ENCODE data around the gene KIAA1217.
"Not testable (repeated sequence)": the region's sequence is repeated elsewhere in the genome, so short reads cannot be mapped to it uniquely, and the experiment has no call there.

KIAA1217 gene

GRCh38 chr10:24442234-24442633, 233.3 kb downstream of the KIAA1217 start:
- no peak for DNase-seq (ENCODE audit: low read depth)

- DNase-seq (ENCODE audit: low read depth) = not testable (repeated sequence)
Measured at GRCh38 chr10:24442641-24443174, 233.8 kb downstream of the KIAA1217 start.

GRCh38 chr10:24444337-24444736, 235.4 kb downstream of the KIAA1217 start:
- DNase-seq (ENCODE audit: low read depth) = no peak

GRCh38 chr10:24445958-24446357, 237.0 kb downstream of the KIAA1217 start:
- DNase-seq (ENCODE audit: low read depth) = not testable (repeated sequence)

- no peak for DNase-seq (ENCODE audit: low read depth)
Measured at GRCh38 chr10:24446739-24447138, 237.8 kb downstream of the KIAA1217 start.

GRCh38 chr10:24448351-24448999, 239.5 kb downstream of the KIAA1217 start:
- no peak for DNase-seq (ENCODE audit: low read depth)

GRCh38 chr10:24449321-24449740, 240.4 kb downstream of the KIAA1217 start:
- DNase-seq (ENCODE audit: low read depth) = no peak

GRCh38 chr10:24449769-24450310, 240.9 kb downstream of the KIAA1217 start:
- DNase-seq (ENCODE audit: low read depth) = no peak

GRCh38 chr10:24451325-24451820, 242.4 kb downstream of the KIAA1217 start:
- no peak for DNase-seq (ENCODE audit: low read depth)

- DNase-seq (ENCODE audit: low read depth) = no peak
Measured at GRCh38 chr10:24452030-24452429, 243.1 kb downstream of the KIAA1217 start.

- DNase-seq (ENCODE audit: low read depth) = no peak
Measured at GRCh38 chr10:24453404-24453830, 244.5 kb downstream of the KIAA1217 start.

- DNase-seq (ENCODE audit: low read depth) = no peak
Measured at GRCh38 chr10:24453973-24454372, 245.0 kb downstream of the KIAA1217 start.

GRCh38 chr10:24455447-24455846, 246.5 kb downstream of the KIAA1217 start:
- no peak for DNase-seq (ENCODE audit: low read depth)

- DNase-seq (ENCODE audit: low read depth) = no peak
Measured at GRCh38 chr10:24456322-24456721, 247.4 kb downstream of the KIAA1217 start.

GRCh38 chr10:24457661-24458318, 248.9 kb downstream of the KIAA1217 start:
- no peak for DNase-seq (ENCODE audit: low read depth)

- DNase-seq (ENCODE audit: low read depth) = no peak
Measured at GRCh38 chr10:24459836-24460235, 250.9 kb downstream of the KIAA1217 start.

GRCh38 chr10:24462291-24462813, 253.4 kb downstream of the KIAA1217 start:
- no peak for DNase-seq (ENCODE audit: low read depth)

- no peak for DNase-seq (ENCODE audit: low read depth)
Measured at GRCh38 chr10:24462889-24463552, 254.1 kb downstream of the KIAA1217 start.

- DNase-seq (ENCODE audit: low read depth) = no peak
Measured at GRCh38 chr10:24463611-24464426, 254.9 kb downstream of the KIAA1217 start.

- DNase-seq (ENCODE audit: low read depth) = no peak
Measured at GRCh38 chr10:24465124-24465874, 256.4 kb downstream of the KIAA1217 start.
